ENCODE data around the gene ORC2. TPM values are rescaled to one million over a fixed set of nuclear protein-coding genes. Genes with fewer than 3 reads are reported as not detected.
"Not testable (repeated sequence)": the region's sequence is repeated elsewhere in the genome, so short reads cannot be mapped to it uniquely, and the experiment has no call there.

ORC2 gene
- total RNA-seq, 4 donors from 2014 or later = 23.8 to 51.2 (median 28.7) TPM

DNA sequence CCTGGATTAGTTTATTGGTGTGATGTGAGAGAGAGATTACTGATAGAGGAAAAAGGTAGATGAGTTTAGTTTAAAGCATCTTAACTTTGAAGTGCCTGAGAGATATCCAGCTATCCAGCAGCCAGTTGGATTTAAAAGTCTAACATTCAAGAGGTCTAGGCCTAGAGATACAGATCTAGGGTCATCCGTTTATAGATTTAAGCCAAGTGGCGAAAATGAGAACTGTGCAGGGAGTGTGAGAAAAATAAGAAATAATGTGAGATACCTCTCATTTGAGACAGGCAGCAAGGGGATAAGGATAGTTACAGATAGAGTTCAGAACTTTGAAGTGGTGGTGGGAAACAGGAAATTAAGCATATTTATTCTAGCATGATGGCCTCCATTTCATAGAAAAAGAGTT lies 5.3 kb upstream of the ORC2 start:
- no peaks in the 10 kb centered on the region for H3K27me3 ChIP-seq
- peaks cover 0 to 3% (median 0%) of the 10 kb centered on the region in 4 donors for H3K4me1 ChIP-seq
- H3K27ac ChIP-seq = peak overlapping the region in 3 of 4 donors; percentile 41 to 81 (median 78)
- no peak for DNase-seq
- no peaks in the 10 kb centered on the region for H3K36me3 ChIP-seq
- TF ChIP-seq, protein P1, sequence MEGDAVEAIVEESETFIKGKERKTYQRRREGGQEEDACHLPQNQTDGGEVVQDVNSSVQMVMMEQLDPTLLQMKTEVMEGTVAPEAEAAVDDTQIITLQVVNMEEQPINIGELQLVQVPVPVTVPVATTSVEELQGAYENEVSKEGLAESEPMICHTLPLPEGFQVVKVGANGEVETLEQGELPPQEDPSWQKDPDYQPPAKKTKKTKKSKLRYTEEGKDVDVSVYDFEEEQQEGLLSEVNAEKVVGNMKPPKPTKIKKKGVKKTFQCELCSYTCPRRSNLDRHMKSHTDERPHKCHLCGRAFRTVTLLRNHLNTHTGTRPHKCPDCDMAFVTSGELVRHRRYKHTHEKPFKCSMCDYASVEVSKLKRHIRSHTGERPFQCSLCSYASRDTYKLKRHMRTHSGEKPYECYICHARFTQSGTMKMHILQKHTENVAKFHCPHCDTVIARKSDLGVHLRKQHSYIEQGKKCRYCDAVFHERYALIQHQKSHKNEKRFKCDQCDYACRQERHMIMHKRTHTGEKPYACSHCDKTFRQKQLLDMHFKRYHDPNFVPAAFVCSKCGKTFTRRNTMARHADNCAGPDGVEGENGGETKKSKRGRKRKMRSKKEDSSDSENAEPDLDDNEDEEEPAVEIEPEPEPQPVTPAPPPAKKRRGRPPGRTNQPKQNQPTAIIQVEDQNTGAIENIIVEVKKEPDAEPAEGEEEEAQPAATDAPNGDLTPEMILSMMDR (IDR thresholded peaks at IDR 0.05) = peak in 2 of 6 experiments; percentile 16 to 23
- no peak for TF ChIP-seq POLR2A (IDR thresholded peaks at IDR 0.05)
- no peaks in the 10 kb centered on the region for H3K9me3 ChIP-seq
- no peak overlapping the region for H3K4me3 ChIP-seq

- Histone ChIP-seq H3K4me1 (peaks cover 0 to 3% (median 0%) of the 10 kb centered on the region in 4 donors), H3K27ac (peak overlapping the region in 3 of 4 donors; percentile 59 to 81 (median 78)), H3K9me3 (no peaks in the 10 kb centered on the region), H3K36me3 (no peaks in the 10 kb centered on the region), H3K27me3 (no peaks in the 10 kb centered on the region), H3K4me3 (no peak overlapping the region)
- TF ChIP-seq POLR2A (IDR thresholded peaks at IDR 0.05) = peak in 1 of 2 donors; percentile 13
- TF ChIP-seq, protein P1 (IDR thresholded peaks at IDR 0.05) = no peak
- DNase-seq = peak in 1 of 3 donors; percentile 73
Observed at GRCh38 chr2:200968162-200968561, 4.7 kb upstream of the ORC2 start.

DNA sequence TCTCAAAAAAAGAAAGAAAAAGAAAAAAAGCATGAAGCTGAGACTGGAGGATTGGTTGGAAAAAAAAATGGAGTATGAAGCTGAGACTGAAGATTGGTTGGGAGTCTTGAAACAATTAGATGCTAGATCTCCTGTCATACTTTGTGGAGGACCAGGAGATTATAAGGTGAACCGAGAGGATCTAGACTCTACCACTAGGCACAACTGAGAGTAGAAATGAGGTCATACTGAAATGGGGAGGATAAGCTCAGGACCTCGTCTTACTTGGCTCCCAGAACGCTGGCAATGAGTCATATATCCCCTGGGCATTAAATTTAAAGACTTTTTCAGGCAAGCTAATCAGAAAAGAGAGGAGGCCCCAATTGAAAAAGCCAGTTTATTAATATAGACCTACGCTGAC lies 3.3 kb upstream of the ORC2 start:
- Histone ChIP-seq H3K4me1 (peaks cover 0 to 10% (median 5%) of the 10 kb centered on the region in 4 donors), H3K4me3 (no peak overlapping the region), H3K27me3 (no peaks in the 10 kb centered on the region), H3K27ac (no peak overlapping the region), H3K36me3 (no peaks in the 10 kb centered on the region), H3K9me3 (no peaks in the 10 kb centered on the region)
- TF ChIP-seq, protein P1 (IDR thresholded peaks at IDR 0.05) = no peak
- no peak for TF ChIP-seq POLR2A (IDR thresholded peaks at IDR 0.05)
- no peak for DNase-seq

GRCh38 chr2:200964498-200964897 lies 1.0 kb upstream of the ORC2 start:
- no peak for TF ChIP-seq POLR2A (IDR thresholded peaks at IDR 0.05)
- TF ChIP-seq, protein P1 (IDR thresholded peaks at IDR 0.05) = no peak
- no peak for DNase-seq
- Histone ChIP-seq H3K9me3 (no peaks in the 10 kb centered on the region), H3K4me1 (peaks cover 0 to 17% (median 7%) of the 10 kb centered on the region in 4 donors), H3K27ac (peak overlapping the region in 3 of 4 donors; percentile 42 to 89 (median 87)), H3K4me3 (peak overlapping the region in 3 of 4 donors; percentile 80 to 81 (median 80)), H3K27me3 (no peaks in the 10 kb centered on the region), H3K36me3 (no peaks in the 10 kb centered on the region)

- not testable (repeated sequence) for DNase-seq, H3K9me3 ChIP-seq, H3K27me3 ChIP-seq, H3K36me3 ChIP-seq
- peak overlapping the region; percentile 87 to 92 (median 90) for H3K27ac ChIP-seq
- peaks cover 0 to 17% (median 7%) of the 10 kb centered on the region in 4 donors for H3K4me1 ChIP-seq
- peak overlapping the region; percentile 59 to 81 (median 80) for H3K4me3 ChIP-seq
Observed at GRCh38 chr2:200963918-200964252, 425 bp upstream of the ORC2 start.

DNA sequence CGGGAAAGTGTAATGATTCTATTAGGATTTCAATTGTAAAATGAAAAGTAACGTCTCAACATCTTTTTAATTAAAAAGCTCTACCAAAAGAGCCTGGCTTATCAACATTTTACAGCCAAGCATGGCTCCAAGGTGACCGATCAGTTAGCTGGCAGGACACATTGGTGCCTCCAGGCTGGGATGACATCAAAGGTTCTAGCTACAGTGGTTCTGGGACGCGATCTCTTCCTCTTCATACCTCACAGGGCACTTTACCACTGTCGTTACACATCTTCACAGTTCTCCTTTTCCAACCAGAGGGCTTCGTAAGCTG lies 693 bp downstream of the ORC2 start:
- H3K4me3 ChIP-seq = peak overlapping the region; percentile 59 to 81 (median 80)
- peaks cover 0 to 15% (median 0%) of the 10 kb centered on the region in 3 donors for H3K36me3 ChIP-seq
- no peaks in the 10 kb centered on the region for H3K9me3 ChIP-seq
- H3K27ac ChIP-seq = peak overlapping the region; percentile 87 to 92 (median 90)
- H3K27me3 ChIP-seq = no peaks in the 10 kb centered on the region
- TF ChIP-seq POLR2A (IDR thresholded peaks at IDR 0.05) = no peak
- TF ChIP-seq, protein P1 (IDR thresholded peaks at IDR 0.05) = no peak
- peaks cover 0 to 17% (median 7%) of the 10 kb centered on the region in 4 donors for H3K4me1 ChIP-seq
- peak in 1 of 3 donors; percentile 48 for DNase-seq
